ENCODE measurements around the gene TBX15.

GRCh38 chr1:118960026-118960561, 28.0 kb downstream of the TBX15 start:
- TF ChIP-seq CTCF (IDR thresholded peaks at IDR 0.05; ENCODE audit: low read depth, low read length), result no peak
- no peak for TF ChIP-seq EZH2phosphoT487 (IDR thresholded peaks at IDR 0.05; ENCODE audit: low read depth)

Data from OCI-LY3 (cell line).